ENCODE measurements around the gene ZBTB21. TPM values are rescaled to one million over a fixed set of nuclear protein-coding genes. Genes with fewer than 3 reads are reported as not detected.

Gene ZBTB21
- total and polyA plus RNA-seq, 9 of the 15 experiments (the other 6 are each of a cell fraction or from before 2014, with no cell fraction given): 2.2 to 15.2 (median 8.7) TPM

GRCh38 chr21:42009018-42009830, 936 bp downstream of the ZBTB21 start:
- Histone ChIP-seq H3K79me2 (ENCODE audit: control insufficient read depth, insufficient read depth, low read length) (peaks cover 48% of the 10 kb centered on the region), H2AFZ (ENCODE audit: low read depth, low read length) (peak overlapping the region; percentile 96), H3K4me1 (replicated peaks in 1 of 2; ENCODE audit: control insufficient read depth in 2 of 2, insufficient read depth in 2 of 2, low read length in 2 of 2) (peaks cover 16 to 25% of the 10 kb centered on the region in 2 experiments; a peak in 4 of 5 replicates), H4K20me1 (replicated peaks; ENCODE audit: control insufficient read depth, insufficient read depth, low read length) (peaks cover 11% of the 10 kb centered on the region; the same call in 1 of the 2 replicates), H3K9ac (ENCODE audit: insufficient read depth in 1 of 2, low read depth in 2 of 2, low read length in 2 of 2) (peak overlapping the region; percentile 93 to 96), H3K36me3 (ENCODE audit: control insufficient read depth, insufficient read depth, low read length) (peaks cover 17% of the 10 kb centered on the region), H3K9me3 (replicated peaks; ENCODE audit: control insufficient read depth, insufficient read depth, low read depth, low read length) (no peaks in the 10 kb centered on the region), H3K9me1 (ENCODE audit: control insufficient read depth, insufficient read depth, low read length) (peaks cover 3% of the 10 kb centered on the region), H3K4me2 (ENCODE audit: insufficient read depth, low read length) (peak overlapping the region; percentile 89), H3K4me3 (peak overlapping the region; percentile 85), H3K27me3 (ENCODE audit: control insufficient read depth in 2 of 2, insufficient read depth in 2 of 2, low read length in 2 of 2) (peaks cover 11 to 13% of the 10 kb centered on the region in 2 experiments), H3K27ac (ENCODE audit: extremely low read depth, low read depth, low read length) (peak overlapping the region; percentile 92)
- FAIRE-seq (no peak), DNase-seq (ENCODE audit: extremely low read depth in 1 of 4, low spot score in 3 of 4) (peak in 3 of 4 experiments; percentile 52 to 72 (median 67)), ATAC-seq (peak; percentile 59)
- WGBS (ENCODE audit: insufficient coverage, low coverage, missing lambda C conversion rate): 2% methylated on average over 62 of the region's 86 CpGs
- CTCF ChIA-PET (ENCODE audit: low intra/inter-chr PET ratio): interaction anchor here (0.6 to 0.7 kb wide), 2 partner anchors 228 to 1347 kb away, joined by 3 read pairs; no protein-coding TSS in a partner anchor
- POLR2A ChIA-PET: interaction anchor here (0.6 to 1.5 kb wide), 6 partner anchors 16 to 687 kb away, joined by 3 to 4 read pairs (median 3); no protein-coding TSS in a partner anchor
- in situ Hi-C loops (cut with MboI): no loop called here
- intact Hi-C loops (cut with micrococcal nuclease): loop anchor here (5.0 kb wide), 1 partner anchor 108 kb away; no protein-coding TSS in a partner anchor
- no TSS peak for BruUV-seq (replicated peaks)
- TF ChIP-seq SP1 (CRISPR knock-in tag; IDR thresholded peaks at IDR 0.05) (no peak), CSDE1 (IDR thresholded peaks at IDR 0.05) (no peak), FIP1L1 (IDR thresholded peaks at IDR 0.05; ENCODE audit: low read depth, low read length, poor library complexity, severe bottlenecking) (no peak), ZNF76 (CRISPR knock-in tag; IDR thresholded peaks at IDR 0.05; ENCODE audit: borderline replicate concordance) (no peak), ZFP36 (IDR thresholded peaks at IDR 0.05; ENCODE audit: low read depth, low read length, partially characterized antibody) (no peak), TAL1 (IDR thresholded peaks at IDR 0.05) (no peak), ZSCAN32 (CRISPR knock-in tag; IDR thresholded peaks at IDR 0.05) (no peak), FOXO4 (CRISPR knock-in tag; IDR thresholded peaks at IDR 0.05) (no peak), NR3C1 (CRISPR knock-in tag; IDR thresholded peaks at IDR 0.05) (peak; percentile 23; the same call in 1 of the 2 replicates), BCL6 (CRISPR knock-in tag; IDR thresholded peaks at IDR 0.05) (no peak), CXXC5 (CRISPR knock-in tag; IDR thresholded peaks at IDR 0.05) (0 out of 2 replicates have a peak, but pooled peaks have one; percentile 7), CREB1 (IDR thresholded peaks at IDR 0.05) (no peak), CREB1 (CRISPR knock-in tag; IDR thresholded peaks at IDR 0.05) (no peak), FOXK1 (CRISPR knock-in tag; IDR thresholded peaks at IDR 0.05; ENCODE audit: borderline replicate concordance) (no peak), RNF2 (IDR thresholded peaks at IDR 0.05) (no peak), SNAPC5 (CRISPR knock-in tag; IDR thresholded peaks at IDR 0.05) (no peak), HMGN3 (IDR thresholded peaks at IDR 0.05; ENCODE audit: borderline replicate concordance, extremely low read depth, insufficient read length, low read depth, low read length) (no peak), FOXJ3 (CRISPR knock-in tag; IDR thresholded peaks at IDR 0.05) (no peak), RB1 (IDR thresholded peaks at IDR 0.05; ENCODE audit: low read depth) (peak; percentile 10; the same call in 1 of the 2 replicates), GTF2E2 (tag; IDR thresholded peaks at IDR 0.05) (no peak)

All from K562 (cell line).